Measurements from ENCODE around the gene MTHFSD. TPM values are rescaled to one million over a fixed set of nuclear protein-coding genes. Genes with fewer than 3 reads are reported as not detected.

MTHFSD gene
- total RNA-seq, 4 donors from 2014 or later, result 10.1 to 17.9 (median 15.5) TPM

GRCh38 chr16:86496262-86496928, 58.6 kb downstream of the MTHFSD start:
- H3K27ac ChIP-seq (replicated peaks in 1 of 4), result peak overlapping the region; percentile 95 to 100 (median 98)
- 21% methylated on average over 25 of the region's 34 CpGs for WGBS
- H3K36me3 ChIP-seq, result no peaks in the 10 kb centered on the region
- TF ChIP-seq CTCF (IDR thresholded peaks at IDR 0.05) (no peak), EP300 (IDR thresholded peaks at IDR 0.05) (no peak), POLR2AphosphoS5 (IDR thresholded peaks at IDR 0.05) (no peak), POLR2A (IDR thresholded peaks at IDR 0.05; ENCODE audit: low read depth) (no peak)
- H3K4me3 ChIP-seq, result peak overlapping the region; percentile 55 to 81 (median 64)
- H3K9me3 ChIP-seq, result no peaks in the 10 kb centered on the region
- DNase-seq (ENCODE audit: extremely low spot score), result no peak
- intact Hi-C loops (cut with DNase I), result loop anchor here (5.0 kb wide), 1 partner anchor 39 kb away; no protein-coding TSS in a partner anchor
- peaks cover 16 to 99% (median 94%) of the 10 kb centered on the region in 4 donors for H3K4me1 ChIP-seq
- peaks cover 0 to 67% (median 4%) of the 10 kb centered on the region in 4 donors for H3K27me3 ChIP-seq

- intact Hi-C loops (cut with DNase I), result loop anchor here (5.0 kb wide), 1 partner anchor 39 kb away; no protein-coding TSS in a partner anchor
- peaks cover 16 to 99% (median 94%) of the 10 kb centered on the region in 4 donors for H3K4me1 ChIP-seq
- DNase-seq (ENCODE audit: extremely low spot score), result no peak
These were observed 59.2 kb downstream of the MTHFSD start for GRCh38 chr16:86495756-86496261.

GRCh38 chr16:86495357-86495701, 59.7 kb downstream of the MTHFSD start:
- WGBS, result 29% methylated on average over 10 of the region's 10 CpGs
- intact Hi-C loops (cut with DNase I), result loop anchor here (5.0 kb wide), 1 partner anchor 38 kb away; no protein-coding TSS in a partner anchor
- DNase-seq (ENCODE audit: extremely low spot score), result no peak
- peaks cover 0 to under 1% (median under 1%) of the 10 kb centered on the region in 4 donors for H3K36me3 ChIP-seq
- H3K27ac ChIP-seq (replicated peaks in 1 of 4), result peak overlapping the region; percentile 95 to 100 (median 98)
- no peak for TF ChIP-seq EP300 (IDR thresholded peaks at IDR 0.05)
- no peak for TF ChIP-seq POLR2AphosphoS5 (IDR thresholded peaks at IDR 0.05)
- TF ChIP-seq POLR2A (IDR thresholded peaks at IDR 0.05; ENCODE audit: low read depth), result no peak
- no peak for TF ChIP-seq CTCF (IDR thresholded peaks at IDR 0.05)
- H3K9me3 ChIP-seq, result no peaks in the 10 kb centered on the region
- H3K27me3 ChIP-seq, result peaks cover 0 to 64% (median 4%) of the 10 kb centered on the region in 4 donors
- H3K4me1 ChIP-seq, result peaks cover 16 to 97% (median 93%) of the 10 kb centered on the region in 4 donors
- peak overlapping the region; percentile 55 to 81 (median 64) for H3K4me3 ChIP-seq

More at GRCh38 chr16:86495756-86496261, 59.2 kb downstream of the MTHFSD start:
- TF ChIP-seq CTCF (IDR thresholded peaks at IDR 0.05) (no peak), POLR2AphosphoS5 (IDR thresholded peaks at IDR 0.05) (no peak), EP300 (IDR thresholded peaks at IDR 0.05) (no peak), POLR2A (IDR thresholded peaks at IDR 0.05; ENCODE audit: low read depth) (no peak)
- Histone ChIP-seq H3K9me3 (no peaks in the 10 kb centered on the region), H3K27me3 (peaks cover 0 to 67% (median 4%) of the 10 kb centered on the region in 4 donors), H3K4me3 (peak overlapping the region; percentile 55 to 81 (median 64)), H3K36me3 (no peaks in the 10 kb centered on the region), H3K27ac (replicated peaks in 1 of 4) (peak overlapping the region; percentile 95 to 100 (median 98))
- WGBS, result 33% methylated on average over 16 of the region's 16 CpGs

GRCh38 chr16:86494565-86495356, 60.3 kb downstream of the MTHFSD start:
- no peak for DNase-seq (ENCODE audit: extremely low spot score)
- intact Hi-C loops (cut with DNase I), result loop anchor here (5.0 kb wide), 1 partner anchor 37 kb away; no protein-coding TSS in a partner anchor
- TF ChIP-seq POLR2AphosphoS5 (IDR thresholded peaks at IDR 0.05), result peak; percentile 82 to 94
- TF ChIP-seq CTCF (IDR thresholded peaks at IDR 0.05), result no peak
- TF ChIP-seq EP300 (IDR thresholded peaks at IDR 0.05), result peak; percentile 86
- no peak for TF ChIP-seq POLR2A (IDR thresholded peaks at IDR 0.05; ENCODE audit: low read depth)
- peaks cover 0 to 6% (median 3%) of the 10 kb centered on the region in 4 donors for H3K36me3 ChIP-seq
- peaks cover 0 to 59% (median 4%) of the 10 kb centered on the region in 4 donors for H3K27me3 ChIP-seq
- H3K4me1 ChIP-seq, result peaks cover 16 to 92% (median 89%) of the 10 kb centered on the region in 4 donors
- no peaks in the 10 kb centered on the region for H3K9me3 ChIP-seq
- peak overlapping the region; percentile 95 to 100 (median 98) for H3K27ac ChIP-seq (replicated peaks in 1 of 4)
- peak overlapping the region; percentile 55 to 81 (median 64) for H3K4me3 ChIP-seq
- 33% methylated on average over 47 of the region's 54 CpGs for WGBS
